H9 (cell line): ENCODE measurements around the gene CACNA1H. TPM values are rescaled to one million over a fixed set of nuclear protein-coding genes. Genes with fewer than 3 reads are reported as not detected.

Experiments used
- DNase-seq: peaks from one replicate; pipeline ENCODE4 v3.0.0-alpha.2; 2017
- H2AFZ ChIP-seq: one replicate; pipeline ENCODE4 v1.6.1; 2013; ENCODE audit warnings: mild to moderate bottlenecking, low read length, control low read depth, moderate library complexity
- H2AK5ac ChIP-seq: 2 replicates; pipeline ENCODE4 v1.6.1; 2013; ENCODE audit warnings: low read length, control low read depth, mixed read lengths; ENCODE audit not compliant: insufficient read length
- H2BK120ac ChIP-seq: one replicate; pipeline ENCODE4 v1.6.1; 2013; ENCODE audit warnings: low read depth, mild to moderate bottlenecking, low read length, control low read depth, inconsistent platforms; ENCODE audit not compliant: poor library complexity, severe bottlenecking
- H2BK12ac ChIP-seq: 2 replicates; pipeline ENCODE4 v1.6.1; 2013; ENCODE audit warnings: low read length, control low read depth, mixed read lengths, low read depth; ENCODE audit not compliant: insufficient read length
- H2BK15ac ChIP-seq: 2 replicates; pipeline ENCODE4 v1.6.1; 2013; ENCODE audit warnings: low read depth, low read length, control low read depth
- H2BK20ac ChIP-seq: one replicate; pipeline ENCODE4 v1.6.1; 2013; ENCODE audit warnings: low read depth, mild to moderate bottlenecking, low read length, control low read depth, inconsistent platforms; ENCODE audit not compliant: poor library complexity, severe bottlenecking
- H2BK5ac ChIP-seq: 2 replicates; pipeline ENCODE4 v1.6.1; 2013; ENCODE audit warnings: low read length, control low read depth, mixed read lengths; ENCODE audit not compliant: insufficient read length
- H3K14ac ChIP-seq: 2 replicates; pipeline ENCODE4 v1.6.1; 2013; ENCODE audit warnings: low read length, control low read depth; ENCODE audit not compliant: insufficient read depth
- H3K18ac ChIP-seq: 2 replicates; pipeline ENCODE4 v1.6.1; 2013; ENCODE audit warnings: low read depth, mild to moderate bottlenecking, mixed read lengths, low read length, control low read depth; ENCODE audit not compliant: insufficient read length
- H3K23ac ChIP-seq: 2 replicates; pipeline ENCODE4 v1.6.1; 2013; ENCODE audit warnings: low read length, control low read depth, mixed read lengths, low read depth; ENCODE audit not compliant: insufficient read length
- H3K23me2 ChIP-seq: 2 replicates; pipeline ENCODE4 v1.6.1; 2013; ENCODE audit warnings: low read depth, mild to moderate bottlenecking, mixed read lengths, low read length, control low read depth; ENCODE audit not compliant: insufficient read length, poor library complexity, severe bottlenecking
- H3K27ac ChIP-seq: 2 replicates; pipeline ENCODE4 v1.5.1; 2013; ENCODE audit warnings: low read length, control low read depth, mixed read lengths, low read depth; ENCODE audit not compliant: insufficient read length
- H3K27me3 ChIP-seq: 2 replicates; pipeline ENCODE4 v1.6.1; 2013; ENCODE audit warnings: low read length, control low read depth, inconsistent platforms; ENCODE audit not compliant: insufficient read depth
- H3K4ac ChIP-seq: 2 replicates; pipeline ENCODE4 v1.6.1; 2013; ENCODE audit warnings: low read depth, mild to moderate bottlenecking, control low read depth, inconsistent platforms, low read length, moderate library complexity
- H3K4me1 ChIP-seq: 2 replicates; pipeline ENCODE4 v1.6.1; 2013; ENCODE audit warnings: low read length, control low read depth, inconsistent platforms; ENCODE audit not compliant: insufficient read depth
- H3K4me2 ChIP-seq: 2 replicates; pipeline ENCODE4 v1.6.1; 2013; ENCODE audit warnings: low read length, control low read depth, mixed read lengths; ENCODE audit not compliant: insufficient read length, insufficient read depth
- H3K56ac ChIP-seq: 2 replicates; pipeline ENCODE4 v1.6.1; 2013; ENCODE audit warnings: low read depth, mild to moderate bottlenecking, mixed read lengths, low read length, control low read depth; ENCODE audit not compliant: insufficient read length
- H3K79me1 ChIP-seq: 2 replicates; pipeline ENCODE4 v1.6.1; 2013; ENCODE audit warnings: low read depth, mild to moderate bottlenecking, moderate library complexity, low read length, control low read depth, inconsistent platforms; ENCODE audit not compliant: insufficient read depth, poor library complexity, severe bottlenecking
- H3K79me2 ChIP-seq: 2 replicates; pipeline ENCODE4 v1.6.1; 2013; ENCODE audit warnings: low read length, control low read depth, inconsistent platforms; ENCODE audit not compliant: insufficient read depth
- H3K9ac ChIP-seq: 2 replicates; pipeline ENCODE4 v1.6.1; 2013; ENCODE audit warnings: low read length, control low read depth, mixed read lengths; ENCODE audit not compliant: insufficient read length; ENCODE audit errors: extremely low read depth
- H3K9me3 ChIP-seq: one replicate; pipeline ENCODE4 v1.6.1; 2013; ENCODE audit warnings: low read depth, low read length, inconsistent platforms; ENCODE audit not compliant: control insufficient read depth
- H3T11ph ChIP-seq: one replicate; pipeline ENCODE4 v1.6.1; 2013; ENCODE audit warnings: mild to moderate bottlenecking, low read length, control low read depth, inconsistent platforms
- H4K20me1 ChIP-seq: one replicate; pipeline ENCODE4 v1.6.1; 2013; ENCODE audit not compliant: control insufficient read depth, insufficient read length, insufficient read depth
- H4K5ac ChIP-seq: 2 replicates; pipeline ENCODE4 v1.6.1; 2013; ENCODE audit warnings: low read depth, mild to moderate bottlenecking, mixed read lengths, low read length, control low read depth; ENCODE audit not compliant: insufficient read length
- H4K8ac ChIP-seq: replicated peaks from 2 replicates; pipeline ENCODE4 v1.6.1; 2013; ENCODE audit warnings: low read length, control low read depth, mixed read lengths, low read depth; ENCODE audit not compliant: insufficient read length
- H4K91ac ChIP-seq: 2 replicates; pipeline ENCODE4 v1.6.1; 2013; ENCODE audit warnings: low read depth, mild to moderate bottlenecking, moderate library complexity, mixed read lengths, low read length, control low read depth; ENCODE audit not compliant: insufficient read length
- H3K27ac Mint-ChIP-seq, 3 experiments: 2 replicates in 2 of 3; 3 replicates in 1 of 3; pipeline ENCODE4 v1.8.0; 2020 to 2021; ENCODE audit warnings: mixed read lengths in 3 of 3, mild to moderate bottlenecking in 1 of 3, moderate library complexity in 1 of 3
- H3K27me3 Mint-ChIP-seq: 2 replicates; pipeline ENCODE4 v1.8.0; 2021; ENCODE audit warnings: low read depth, mild to moderate bottlenecking, moderate library complexity, mixed read lengths
- H3K36me3 Mint-ChIP-seq, 3 experiments: 2 replicates in 2 of 3; 3 replicates in 1 of 3; pipeline ENCODE4 v1.8.0; 2020 to 2021; ENCODE audit warnings: low read depth in 3 of 3, mixed read lengths in 3 of 3; ENCODE audit not compliant: insufficient read depth in 1 of 3
- H3K4me1 Mint-ChIP-seq, 2 experiments: 2 replicates each; pipeline ENCODE4 v1.8.0; 2020; ENCODE audit warnings: mixed read lengths in 2 of 2
- H3K4me3 Mint-ChIP-seq, 2 experiments: 2 replicates in 1 of 2; 3 replicates in 1 of 2; pipeline ENCODE4 v1.8.0; 2020 to 2021; ENCODE audit warnings: mild to moderate bottlenecking in 2 of 2, mixed read lengths in 2 of 2, moderate library complexity in 1 of 2
- H3K9me3 Mint-ChIP-seq, 2 experiments: 2 replicates in 1 of 2; 3 replicates in 1 of 2; pipeline ENCODE4 v1.8.0; 2020; ENCODE audit warnings: mild to moderate bottlenecking in 2 of 2, mixed read lengths in 2 of 2, moderate library complexity in 1 of 2
- WGBS: extraction: QIAGEN DNeasy Blood & Tissue Kit; methylation state at CpG from one replicate; pipeline ENCODE4 v1.1.7; 2013; ENCODE audit warnings: missing lambda C conversion rate, low lambda C conversion rate, mixed read lengths; ENCODE audit not compliant: insufficient read length; ENCODE audit errors: extremely low coverage; 5-methylcytosine and 5-hydroxymethylcytosine counted together
- total RNA-seq: library from RNA; stranded (reverse); gene quantifications from 2 replicates; pipeline ENCODE4 v1.2.1, GENCODE V29; 2021
- TF ChIP-seq, protein P1 (sequence below): fragments of 200-600 bp; sonication (generic); conservative IDR thresholded peaks from 3 replicates; pipeline ENCODE4 v1.8.0; 2021; ENCODE audit warnings: antibody characterized with exemption, mild to moderate bottlenecking

CACNA1H gene
- total RNA-seq, 1 experiment from 2014 or later: 43.3 TPM

DNA sequence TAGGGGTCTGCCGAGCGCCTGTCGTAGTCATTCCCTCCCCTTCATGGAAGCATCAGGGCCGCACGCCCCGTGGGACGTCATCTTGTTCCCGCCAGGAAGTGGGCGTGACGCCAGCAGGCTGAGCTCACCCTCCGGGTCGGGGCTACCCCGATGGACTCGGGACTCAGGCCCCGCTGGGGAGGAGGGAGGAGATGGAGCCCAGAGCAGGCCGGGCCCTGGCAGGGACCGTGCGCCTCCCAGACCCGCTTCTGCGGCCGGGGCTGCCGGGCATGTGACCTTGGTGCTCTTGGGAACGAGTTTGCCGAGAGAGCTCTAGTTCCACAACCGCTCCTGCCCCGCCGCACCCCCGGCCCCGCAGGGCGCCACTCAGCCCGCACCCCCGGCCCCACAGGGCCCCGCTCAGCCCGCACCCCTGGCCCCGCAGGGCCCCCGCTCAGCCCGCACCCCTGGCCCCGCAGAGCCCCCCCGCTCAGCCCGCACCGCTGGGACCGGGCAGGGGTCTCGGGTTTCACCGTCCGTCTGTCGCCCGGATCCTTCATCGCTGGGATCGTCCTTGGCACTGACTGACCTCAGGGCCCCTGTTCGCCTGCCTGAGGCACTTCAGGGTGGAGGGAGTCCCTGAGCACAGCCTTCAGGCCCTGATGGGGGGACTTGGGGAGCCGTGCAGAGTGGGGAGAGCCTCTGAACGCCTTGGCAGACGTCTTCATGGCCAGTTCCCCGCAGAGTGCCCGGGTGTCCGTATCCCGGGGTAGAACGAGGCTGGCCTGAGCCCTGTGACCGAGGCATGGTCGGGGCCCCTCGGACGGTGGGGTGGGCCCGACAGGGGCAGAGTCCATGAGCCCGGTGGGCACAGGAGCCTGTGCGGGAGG, 5.8 kb downstream of the CACNA1H start:
- Histone ChIP-seq H3K27ac (no peak overlapping the region), H3K23me2 (peaks cover under 1% of the 10 kb centered on the region), H3K79me2 (no peaks in the 10 kb centered on the region; the same call in 1 of the 2 replicates), H3K9ac (no peak overlapping the region), H3K4ac (no peak overlapping the region), H3K14ac (no peak overlapping the region; the same call in 1 of the 2 replicates), H3T11ph (no peak overlapping the region), H2BK120ac (no peak overlapping the region), H3K4me1 (no peaks in the 10 kb centered on the region; the same call in 1 of the 2 replicates), H4K8ac (no peak overlapping the region), H3K18ac (no peak overlapping the region), H3K23ac (no peak overlapping the region), H3K4me2 (no peak overlapping the region), H4K20me1 (no peaks in the 10 kb centered on the region), H2BK20ac (no peak overlapping the region), H4K91ac (no peak overlapping the region), H2AK5ac (no peak overlapping the region), H2AFZ (no peak overlapping the region), H2BK15ac (no peak overlapping the region), H2BK12ac (no peak overlapping the region), H3K27me3 (no peaks in the 10 kb centered on the region), H4K5ac (no peak overlapping the region), H3K56ac (no peak overlapping the region), H3K79me1 (no peaks in the 10 kb centered on the region), H2BK5ac (no peak overlapping the region), H3K9me3 (no peaks in the 10 kb centered on the region)
- no peaks in the 10 kb centered on the region for H3K9me3 Mint-ChIP-seq
- H3K4me1 Mint-ChIP-seq: peaks cover 11 to 18% of the 10 kb centered on the region in 2 experiments
- no peak overlapping the region for H3K4me3 Mint-ChIP-seq
- WGBS: no CpG with 5 or more reads among the region's 65 CpGs
- peaks cover 0 to 7% (median 6%) of the 10 kb centered on the region in 3 experiments; a peak in 4 of 7 replicates for H3K36me3 Mint-ChIP-seq
- H3K27me3 Mint-ChIP-seq: peaks cover 4% of the 10 kb centered on the region; the same call in 1 of the 2 replicates
- no peak overlapping the region for H3K27ac Mint-ChIP-seq
- TF ChIP-seq, protein P1, sequence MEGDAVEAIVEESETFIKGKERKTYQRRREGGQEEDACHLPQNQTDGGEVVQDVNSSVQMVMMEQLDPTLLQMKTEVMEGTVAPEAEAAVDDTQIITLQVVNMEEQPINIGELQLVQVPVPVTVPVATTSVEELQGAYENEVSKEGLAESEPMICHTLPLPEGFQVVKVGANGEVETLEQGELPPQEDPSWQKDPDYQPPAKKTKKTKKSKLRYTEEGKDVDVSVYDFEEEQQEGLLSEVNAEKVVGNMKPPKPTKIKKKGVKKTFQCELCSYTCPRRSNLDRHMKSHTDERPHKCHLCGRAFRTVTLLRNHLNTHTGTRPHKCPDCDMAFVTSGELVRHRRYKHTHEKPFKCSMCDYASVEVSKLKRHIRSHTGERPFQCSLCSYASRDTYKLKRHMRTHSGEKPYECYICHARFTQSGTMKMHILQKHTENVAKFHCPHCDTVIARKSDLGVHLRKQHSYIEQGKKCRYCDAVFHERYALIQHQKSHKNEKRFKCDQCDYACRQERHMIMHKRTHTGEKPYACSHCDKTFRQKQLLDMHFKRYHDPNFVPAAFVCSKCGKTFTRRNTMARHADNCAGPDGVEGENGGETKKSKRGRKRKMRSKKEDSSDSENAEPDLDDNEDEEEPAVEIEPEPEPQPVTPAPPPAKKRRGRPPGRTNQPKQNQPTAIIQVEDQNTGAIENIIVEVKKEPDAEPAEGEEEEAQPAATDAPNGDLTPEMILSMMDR: no peak
- no peak for DNase-seq
